Upper lobe of right lung (tissue), 1 donor: ENCODE data around the gene COL28A1. TPM values are rescaled to one million over a fixed set of nuclear protein-coding genes. Genes with fewer than 3 reads are reported as not detected.
"Not testable (repeated sequence)": the region's sequence is repeated elsewhere in the genome, so short reads cannot be mapped to it uniquely, and the experiment has no call there.

ENCODE experiments used
- ATAC-seq: fragments of 200-7000 bp; cut with Tn5 transposase; one replicate; pipeline ENCODE4 v1.9.1; 2020; ENCODE audit warnings: mild to moderate bottlenecking, moderate library complexity
- DNase-seq: peaks from one replicate; pipeline ENCODE4 v3.0.0-alpha.2; 2020
- H3K27ac ChIP-seq: fragments of 200-600 bp; one replicate; pipeline ENCODE4 v1.8.0; 2022
- H3K27me3 ChIP-seq: fragments of 200-600 bp; one replicate; pipeline ENCODE4 v1.8.0; 2022; ENCODE audit warnings: mild to moderate bottlenecking
- H3K36me3 ChIP-seq: fragments of 200-600 bp; one replicate; pipeline ENCODE4 v1.8.0; 2022
- H3K4me1 ChIP-seq: fragments of 200-600 bp; one replicate; pipeline ENCODE4 v1.8.0; 2022
- H3K4me3 ChIP-seq: fragments of 200-600 bp; one replicate; pipeline ENCODE4 v1.8.0; 2022; ENCODE audit warnings: mild to moderate bottlenecking
- H3K9me3 ChIP-seq: fragments of 200-600 bp; one replicate; pipeline ENCODE4 v1.8.0; 2022
- CTCF ChIP-seq: fragments of 200-600 bp; IDR thresholded peaks from one replicate; pipeline ENCODE4 v1.8.0; 2022; ENCODE audit warnings: antibody characterized with exemption
- intact Hi-C: fragments of 100-400 bp; cut with DNase I; formaldehyde crosslinking; loops from one replicate; pipeline ENCODE4 v1.11.0; 2022
- total RNA-seq: library from RNA; stranded (reverse); fragmentation: NEBNext Ultra II Directional; extraction: Animal tissue kit (Norgen Biotek cat#: 25700); gene quantifications from one replicate; pipeline ENCODE4 v1.2.1, GENCODE V29; 2021
- donor health status: DM: no; HTN: yes; CAD: no; lungs with severe emphysema.

COL28A1 gene
- total RNA-seq, 1 donor from 2014 or later, result 0.61 TPM

GRCh38 chr7:7479275-7479805 is 56.3 kb downstream of the COL28A1 start:
- H3K4me3 ChIP-seq, result no peak overlapping the region
- intact Hi-C loops, result no loop called here
- no peaks in the 10 kb centered on the region for H3K9me3 ChIP-seq
- ATAC-seq (no peak), DNase-seq (no peak)
- no peaks in the 10 kb centered on the region for H3K27me3 ChIP-seq
- no peaks in the 10 kb centered on the region for H3K4me1 ChIP-seq
- no peaks in the 10 kb centered on the region for H3K36me3 ChIP-seq
- TF ChIP-seq CTCF, result no peak
- H3K27ac ChIP-seq, result no peak overlapping the region

GRCh38 chr7:7478569-7478968 is 57.1 kb downstream of the COL28A1 start:
- no peak for TF ChIP-seq CTCF
- ATAC-seq, result no peak
- H3K27me3 ChIP-seq, result no peaks in the 10 kb centered on the region
- H3K4me3 ChIP-seq, result no peak overlapping the region
- peak; percentile 56 for DNase-seq
- intact Hi-C loops, result no loop called here
- no peaks in the 10 kb centered on the region for H3K36me3 ChIP-seq
- no peaks in the 10 kb centered on the region for H3K9me3 ChIP-seq
- no peaks in the 10 kb centered on the region for H3K4me1 ChIP-seq
- H3K27ac ChIP-seq, result no peak overlapping the region

GRCh38 chr7:7477641-7478040 is 58.0 kb downstream of the COL28A1 start:
- H3K4me1 ChIP-seq, ATAC-seq, H3K4me3 ChIP-seq, H3K27me3 ChIP-seq, DNase-seq, H3K9me3 ChIP-seq, intact Hi-C loops, H3K27ac ChIP-seq, H3K36me3 ChIP-seq: not testable (repeated sequence)

GRCh38 chr7:7476381-7476780 is 59.3 kb downstream of the COL28A1 start:
- H3K27me3 ChIP-seq, result no peaks in the 10 kb centered on the region
- TF ChIP-seq CTCF, result no peak
- no peaks in the 10 kb centered on the region for H3K4me1 ChIP-seq
- no peaks in the 10 kb centered on the region for H3K9me3 ChIP-seq
- no peaks in the 10 kb centered on the region for H3K36me3 ChIP-seq
- H3K4me3 ChIP-seq, result no peak overlapping the region
- ATAC-seq, result no peak
- DNase-seq, result no peak
- no peak overlapping the region for H3K27ac ChIP-seq
- intact Hi-C loops, result no loop called here

GRCh38 chr7:7475601-7476000 is 60.1 kb downstream of the COL28A1 start:
- Histone ChIP-seq H3K27ac (no peak overlapping the region), H3K4me3 (no peak overlapping the region), H3K9me3 (no peaks in the 10 kb centered on the region), H3K36me3 (no peaks in the 10 kb centered on the region), H3K4me1 (no peaks in the 10 kb centered on the region), H3K27me3 (no peaks in the 10 kb centered on the region)
- DNase-seq, result no peak
- ATAC-seq, result no peak
- intact Hi-C loops, result no loop called here
- TF ChIP-seq CTCF, result no peak

GRCh38 chr7:7474436-7474835 is 61.2 kb downstream of the COL28A1 start:
- DNase-seq, result no peak
- Histone ChIP-seq H3K4me1 (no peaks in the 10 kb centered on the region), H3K4me3 (no peak overlapping the region), H3K27me3 (no peaks in the 10 kb centered on the region), H3K9me3 (no peaks in the 10 kb centered on the region), H3K27ac (no peak overlapping the region), H3K36me3 (no peaks in the 10 kb centered on the region)
- no peak for TF ChIP-seq CTCF
- intact Hi-C loops, result no loop called here
- no peak for ATAC-seq

GRCh38 chr7:7464991-7465765 is 70.5 kb downstream of the COL28A1 start:
- H3K4me1 ChIP-seq, intact Hi-C loops, H3K27ac ChIP-seq, H3K27me3 ChIP-seq, H3K9me3 ChIP-seq, H3K36me3 ChIP-seq, H3K4me3 ChIP-seq, DNase-seq, ATAC-seq: not testable (repeated sequence)
